Stimulated activated naive CD8-positive, alpha-beta T cell treated with anti-CD3 and anti-CD28 coated beads, Interleukin-15, amount 100 ng/mL, for 72 hours (primary cell): ENCODE results near the gene SPATA13.
A peak's percentile ranks its signal among the peaks of the same experiment; 100 is the strongest.
"Not testable (repeated sequence)": the region's sequence is repeated elsewhere in the genome, so short reads cannot be mapped to it uniquely, and the experiment has no call there.

Source experiments
- ATAC-seq: fragments of 150-1000 bp; cut with Tn5 transposase; 2 replicates; pipeline ENCODE4 v1.10.0; 2021; ENCODE audit warnings: mild to moderate bottlenecking, moderate library complexity
- DNase-seq, 2 donors: peaks; one replicate each; pipeline ENCODE4 v3.0.0; 2021 to 2022
- H3K27ac Mint-ChIP-seq, 2 donors: one replicate each; pipeline ENCODE4 v1.8.0; 2022; ENCODE audit warnings: mild to moderate bottlenecking in 2 of 2, mixed read lengths in 2 of 2, moderate library complexity in 2 of 2
- H3K27me3 Mint-ChIP-seq: one replicate; pipeline ENCODE4 v1.8.0; 2022; ENCODE audit warnings: mixed read lengths
- H3K4me1 Mint-ChIP-seq: one replicate; pipeline ENCODE4 v1.8.0; 2022; ENCODE audit warnings: mild to moderate bottlenecking, mixed read lengths
- H3K4me3 Mint-ChIP-seq, 2 donors: one replicate each; pipeline ENCODE4 v1.8.0; 2022; ENCODE audit warnings: mild to moderate bottlenecking in 2 of 2, mixed read lengths in 2 of 2, moderate library complexity in 1 of 2
- H3K9me3 Mint-ChIP-seq, 2 donors: one replicate each; pipeline ENCODE4 v1.8.0; 2022; ENCODE audit warnings: mixed read lengths in 2 of 2

Gene SPATA13

GRCh38 chr13:24323036-24323738, 162.7 kb downstream of the SPATA13 start:
- ATAC-seq (no peak), DNase-seq (no peak)
- Mint-ChIP-seq H3K27me3 (peaks cover 32% of the 10 kb centered on the region), H3K27ac (no peak overlapping the region), H3K4me3 (no peak overlapping the region), H3K9me3 (no peaks in the 10 kb centered on the region), H3K4me1 (no peaks in the 10 kb centered on the region)

GRCh38 chr13:24323739-24324075, 163.2 kb downstream of the SPATA13 start:
- no peak for ATAC-seq
- Mint-ChIP-seq H3K27me3 (peaks cover 37% of the 10 kb centered on the region), H3K4me1 (no peaks in the 10 kb centered on the region), H3K4me3 (no peak overlapping the region), H3K27ac (no peak overlapping the region), H3K9me3 (no peaks in the 10 kb centered on the region)
- no peak for DNase-seq

GRCh38 chr13:24327598-24327997, 167.1 kb downstream of the SPATA13 start:
- DNase-seq, H3K27ac Mint-ChIP-seq, H3K9me3 Mint-ChIP-seq, ATAC-seq, H3K4me1 Mint-ChIP-seq: not testable (repeated sequence)
- Mint-ChIP-seq H3K27me3 (peaks cover 41% of the 10 kb centered on the region), H3K4me3 (peak overlapping the region in 1 of 2 donors; percentile 42)

GRCh38 chr13:24328145-24328544, 167.6 kb downstream of the SPATA13 start:
- peak overlapping the region in 1 of 2 donors; percentile 42 for H3K4me3 Mint-ChIP-seq

GRCh38 chr13:24338721-24339120, 178.2 kb downstream of the SPATA13 start:
- ATAC-seq = peak; percentile 43
- no peak overlapping the region for H3K27ac Mint-ChIP-seq
- H3K4me3 Mint-ChIP-seq = no peak overlapping the region
- peaks cover 7% of the 10 kb centered on the region for H3K4me1 Mint-ChIP-seq
- peaks cover 18% of the 10 kb centered on the region for H3K27me3 Mint-ChIP-seq
- no peak for DNase-seq
- H3K9me3 Mint-ChIP-seq = peaks cover 5 to 9% of the 10 kb centered on the region in 2 donors

More at GRCh38 chr13:24328145-24328544, 167.6 kb downstream of the SPATA13 start:
- DNase-seq (no peak), ATAC-seq (peak; percentile 45)
- no peaks in the 10 kb centered on the region for H3K4me1 Mint-ChIP-seq
- no peaks in the 10 kb centered on the region for H3K9me3 Mint-ChIP-seq
- H3K27ac Mint-ChIP-seq = no peak overlapping the region
- H3K27me3 Mint-ChIP-seq = peaks cover 41% of the 10 kb centered on the region

- peak; percentile 9 for ATAC-seq
- DNase-seq = no peak
- H3K4me3 Mint-ChIP-seq = no peak overlapping the region
- H3K4me1 Mint-ChIP-seq = peaks cover 7% of the 10 kb centered on the region
- peaks cover 16% of the 10 kb centered on the region for H3K27me3 Mint-ChIP-seq
- peak overlapping the region in 1 of 2 donors; percentile 64 for H3K27ac Mint-ChIP-seq
- H3K9me3 Mint-ChIP-seq = peaks cover 5 to 9% of the 10 kb centered on the region in 2 donors
These were observed 179.6 kb downstream of the SPATA13 start for GRCh38 chr13:24339937-24340607.

GRCh38 chr13:24340608-24340955, 180.1 kb downstream of the SPATA13 start:
- no peak overlapping the region for H3K27ac Mint-ChIP-seq
- peaks cover 5 to 6% of the 10 kb centered on the region in 2 donors for H3K9me3 Mint-ChIP-seq
- DNase-seq (no peak), ATAC-seq (peak; percentile 31)
- H3K4me1 Mint-ChIP-seq = peaks cover 7% of the 10 kb centered on the region
- H3K4me3 Mint-ChIP-seq = no peak overlapping the region
- H3K27me3 Mint-ChIP-seq = peaks cover 18% of the 10 kb centered on the region

GRCh38 chr13:24341439-24341838, 180.9 kb downstream of the SPATA13 start:
- no peaks in the 10 kb centered on the region for H3K9me3 Mint-ChIP-seq
- H3K4me3 Mint-ChIP-seq = no peak overlapping the region
- ATAC-seq = peak; percentile 50

GRCh38 chr13:24348385-24348784, 187.9 kb downstream of the SPATA13 start:
- ATAC-seq (no peak), DNase-seq (no peak)
- Mint-ChIP-seq H3K4me3 (no peak overlapping the region), H3K27ac (no peak overlapping the region), H3K27me3 (peaks cover 9% of the 10 kb centered on the region), H3K4me1 (peaks cover 4% of the 10 kb centered on the region), H3K9me3 (no peaks in the 10 kb centered on the region)

More at GRCh38 chr13:24341439-24341838, 180.9 kb downstream of the SPATA13 start:
- no peak overlapping the region for H3K27ac Mint-ChIP-seq
- no peak for DNase-seq
- H3K4me1 Mint-ChIP-seq = peaks cover 7% of the 10 kb centered on the region
- peaks cover 18% of the 10 kb centered on the region for H3K27me3 Mint-ChIP-seq

GRCh38 chr13:24348797-24349515, 188.4 kb downstream of the SPATA13 start:
- no peak overlapping the region for H3K27ac Mint-ChIP-seq
- ATAC-seq = no peak
- H3K27me3 Mint-ChIP-seq = peaks cover 9% of the 10 kb centered on the region
- no peaks in the 10 kb centered on the region for H3K9me3 Mint-ChIP-seq
- peaks cover 4% of the 10 kb centered on the region for H3K4me1 Mint-ChIP-seq
- no peak for DNase-seq
- H3K4me3 Mint-ChIP-seq = no peak overlapping the region

GRCh38 chr13:24349778-24350664, 189.5 kb downstream of the SPATA13 start:
- H3K4me3 Mint-ChIP-seq, H3K9me3 Mint-ChIP-seq, DNase-seq, H3K27me3 Mint-ChIP-seq, H3K4me1 Mint-ChIP-seq, H3K27ac Mint-ChIP-seq: not testable (repeated sequence)
- ATAC-seq = peak; percentile 28

- Mint-ChIP-seq H3K4me3 (no peak overlapping the region), H3K4me1 (peaks cover 4% of the 10 kb centered on the region), H3K9me3 (no peaks in the 10 kb centered on the region), H3K27ac (no peak overlapping the region), H3K27me3 (no peaks in the 10 kb centered on the region)
- DNase-seq (no peak), ATAC-seq (no peak)
These were observed 190.9 kb downstream of the SPATA13 start for GRCh38 chr13:24351423-24351822.

- no peak for ATAC-seq
- no peaks in the 10 kb centered on the region for H3K9me3 Mint-ChIP-seq
- H3K27ac Mint-ChIP-seq = no peak overlapping the region
- no peak for DNase-seq
- H3K4me1 Mint-ChIP-seq = peaks cover 4% of the 10 kb centered on the region
- no peaks in the 10 kb centered on the region for H3K27me3 Mint-ChIP-seq
- no peak overlapping the region for H3K4me3 Mint-ChIP-seq
These were observed 193.2 kb downstream of the SPATA13 start for GRCh38 chr13:24353736-24354135.

- no peaks in the 10 kb centered on the region for H3K9me3 Mint-ChIP-seq
- H3K4me1 Mint-ChIP-seq = no peaks in the 10 kb centered on the region
- ATAC-seq = no peak
- no peak for DNase-seq
- H3K27ac Mint-ChIP-seq = no peak overlapping the region
- H3K4me3 Mint-ChIP-seq = no peak overlapping the region
- no peaks in the 10 kb centered on the region for H3K27me3 Mint-ChIP-seq
These were observed 194.6 kb downstream of the SPATA13 start for GRCh38 chr13:24355103-24355502.

GRCh38 chr13:24356270-24356669, 195.8 kb downstream of the SPATA13 start:
- Mint-ChIP-seq H3K9me3 (no peaks in the 10 kb centered on the region), H3K4me3 (no peak overlapping the region), H3K27ac (no peak overlapping the region), H3K27me3 (no peaks in the 10 kb centered on the region), H3K4me1 (no peaks in the 10 kb centered on the region)
- no peak for ATAC-seq
- DNase-seq = no peak
